ENCODE measurements around the gene SPOP.

- TF ChIP-seq, protein P1, sequence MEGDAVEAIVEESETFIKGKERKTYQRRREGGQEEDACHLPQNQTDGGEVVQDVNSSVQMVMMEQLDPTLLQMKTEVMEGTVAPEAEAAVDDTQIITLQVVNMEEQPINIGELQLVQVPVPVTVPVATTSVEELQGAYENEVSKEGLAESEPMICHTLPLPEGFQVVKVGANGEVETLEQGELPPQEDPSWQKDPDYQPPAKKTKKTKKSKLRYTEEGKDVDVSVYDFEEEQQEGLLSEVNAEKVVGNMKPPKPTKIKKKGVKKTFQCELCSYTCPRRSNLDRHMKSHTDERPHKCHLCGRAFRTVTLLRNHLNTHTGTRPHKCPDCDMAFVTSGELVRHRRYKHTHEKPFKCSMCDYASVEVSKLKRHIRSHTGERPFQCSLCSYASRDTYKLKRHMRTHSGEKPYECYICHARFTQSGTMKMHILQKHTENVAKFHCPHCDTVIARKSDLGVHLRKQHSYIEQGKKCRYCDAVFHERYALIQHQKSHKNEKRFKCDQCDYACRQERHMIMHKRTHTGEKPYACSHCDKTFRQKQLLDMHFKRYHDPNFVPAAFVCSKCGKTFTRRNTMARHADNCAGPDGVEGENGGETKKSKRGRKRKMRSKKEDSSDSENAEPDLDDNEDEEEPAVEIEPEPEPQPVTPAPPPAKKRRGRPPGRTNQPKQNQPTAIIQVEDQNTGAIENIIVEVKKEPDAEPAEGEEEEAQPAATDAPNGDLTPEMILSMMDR (IDR thresholded peaks at IDR 0.05; ENCODE audit: insufficient read depth, low read length, poor library complexity, severe bottlenecking) = no peak
- TF ChIP-seq EZH2phosphoT487 (conservative IDR thresholded peaks at IDR 0.05; ENCODE audit: low read length) = no peak
These were observed 55.9 kb downstream of the SPOP start for GRCh38 chr17:49621946-49622529.

All from SU-DHL-6 (cell line).